ENCODE measurements around the gene TYSND1.
"Not testable (repeated sequence)": the region's sequence is repeated elsewhere in the genome, so short reads cannot be mapped to it uniquely, and the experiment has no call there.

TYSND1 gene

GRCh38 chr10:70126700-70127395 lies 19.7 kb downstream of the TYSND1 start:
- DNase-seq (ENCODE audit: low read depth) = no peak
- H3K4me3 ChIP-seq (ENCODE audit: low read depth, low read length) = no peak overlapping the region
- TF ChIP-seq, protein P1, sequence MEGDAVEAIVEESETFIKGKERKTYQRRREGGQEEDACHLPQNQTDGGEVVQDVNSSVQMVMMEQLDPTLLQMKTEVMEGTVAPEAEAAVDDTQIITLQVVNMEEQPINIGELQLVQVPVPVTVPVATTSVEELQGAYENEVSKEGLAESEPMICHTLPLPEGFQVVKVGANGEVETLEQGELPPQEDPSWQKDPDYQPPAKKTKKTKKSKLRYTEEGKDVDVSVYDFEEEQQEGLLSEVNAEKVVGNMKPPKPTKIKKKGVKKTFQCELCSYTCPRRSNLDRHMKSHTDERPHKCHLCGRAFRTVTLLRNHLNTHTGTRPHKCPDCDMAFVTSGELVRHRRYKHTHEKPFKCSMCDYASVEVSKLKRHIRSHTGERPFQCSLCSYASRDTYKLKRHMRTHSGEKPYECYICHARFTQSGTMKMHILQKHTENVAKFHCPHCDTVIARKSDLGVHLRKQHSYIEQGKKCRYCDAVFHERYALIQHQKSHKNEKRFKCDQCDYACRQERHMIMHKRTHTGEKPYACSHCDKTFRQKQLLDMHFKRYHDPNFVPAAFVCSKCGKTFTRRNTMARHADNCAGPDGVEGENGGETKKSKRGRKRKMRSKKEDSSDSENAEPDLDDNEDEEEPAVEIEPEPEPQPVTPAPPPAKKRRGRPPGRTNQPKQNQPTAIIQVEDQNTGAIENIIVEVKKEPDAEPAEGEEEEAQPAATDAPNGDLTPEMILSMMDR (IDR thresholded peaks at IDR 0.05; ENCODE audit: low read depth, low read length) = no peak
- TF ChIP-seq POLR2A (IDR thresholded peaks at IDR 0.05; ENCODE audit: extremely low read depth, insufficient read length) (no peak), MYC (IDR thresholded peaks at IDR 0.05; ENCODE audit: low read depth, low read length) (no peak)
- TF ChIP-seq, protein P2, sequence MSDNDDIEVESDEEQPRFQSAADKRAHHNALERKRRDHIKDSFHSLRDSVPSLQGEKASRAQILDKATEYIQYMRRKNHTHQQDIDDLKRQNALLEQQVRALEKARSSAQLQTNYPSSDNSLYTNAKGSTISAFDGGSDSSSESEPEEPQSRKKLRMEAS (IDR thresholded peaks at IDR 0.05; ENCODE audit: low read depth, low read length) = no peak

DNA sequence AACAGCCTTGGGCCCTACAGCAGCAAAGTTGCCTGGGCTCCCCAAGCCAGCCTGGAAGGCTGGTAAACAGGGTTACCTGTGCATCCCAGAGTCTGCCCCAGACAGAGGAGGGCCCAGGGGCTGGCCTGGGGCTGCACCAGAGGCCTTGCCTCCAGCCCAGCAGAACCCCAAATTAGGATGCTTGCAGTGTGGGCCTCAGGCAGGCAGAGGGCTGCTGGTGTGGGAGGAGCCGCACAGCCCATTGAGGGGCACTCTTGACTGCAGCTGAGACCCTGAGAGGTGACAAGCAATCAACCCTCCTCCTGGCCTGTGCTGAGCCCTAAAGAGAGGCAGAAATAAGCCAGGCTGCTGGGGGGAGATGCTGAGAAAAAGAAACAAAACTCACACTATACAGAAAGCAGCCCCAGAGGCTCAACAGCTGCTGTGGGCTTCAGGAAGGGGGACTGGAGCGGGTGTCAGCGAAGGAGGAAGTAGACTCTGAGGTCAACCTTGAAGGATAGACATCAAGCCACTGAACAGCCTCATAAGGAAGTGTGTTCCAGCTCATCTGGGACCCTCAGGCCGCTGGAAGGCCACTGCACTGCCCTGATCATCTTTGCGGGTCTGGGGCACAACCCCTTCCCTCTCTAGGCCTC lies 20.5 kb downstream of the TYSND1 start:
- peak; percentile 83 for DNase-seq (ENCODE audit: low read depth)
- TF ChIP-seq, protein P2 (IDR thresholded peaks at IDR 0.05; ENCODE audit: low read depth, low read length) = 0 out of 2 replicates have a peak, but pooled peaks have one; percentile 18
- TF ChIP-seq, protein P1 (IDR thresholded peaks at IDR 0.05; ENCODE audit: low read depth, low read length) = no peak
- TF ChIP-seq POLR2A (IDR thresholded peaks at IDR 0.05; ENCODE audit: extremely low read depth, insufficient read length) = no peak
- TF ChIP-seq MYC (IDR thresholded peaks at IDR 0.05; ENCODE audit: low read depth, low read length) = no peak; the same call in 1 of the 2 replicates
- H3K4me3 ChIP-seq (ENCODE audit: low read depth, low read length) = no peak overlapping the region

- DNase-seq (ENCODE audit: low read depth) = no peak
- no peak overlapping the region for H3K4me3 ChIP-seq (ENCODE audit: low read depth, low read length)
- TF ChIP-seq POLR2A (IDR thresholded peaks at IDR 0.05; ENCODE audit: extremely low read depth, insufficient read length) (no peak), MYC (IDR thresholded peaks at IDR 0.05; ENCODE audit: low read depth, low read length) (no peak)
- TF ChIP-seq, protein P2 (IDR thresholded peaks at IDR 0.05; ENCODE audit: low read depth, low read length) = no peak
- TF ChIP-seq, protein P1 (IDR thresholded peaks at IDR 0.05; ENCODE audit: low read depth, low read length) = no peak
Measured at GRCh38 chr10:70124918-70125317, 21.6 kb downstream of the TYSND1 start.

GRCh38 chr10:70124415-70124814 lies 22.1 kb downstream of the TYSND1 start:
- no peak for TF ChIP-seq POLR2A (IDR thresholded peaks at IDR 0.05; ENCODE audit: extremely low read depth, insufficient read length)
- TF ChIP-seq, protein P2 (IDR thresholded peaks at IDR 0.05; ENCODE audit: low read depth, low read length) = no peak
- no peak for TF ChIP-seq MYC (IDR thresholded peaks at IDR 0.05; ENCODE audit: low read depth, low read length)
- TF ChIP-seq, protein P1 (IDR thresholded peaks at IDR 0.05; ENCODE audit: low read depth, low read length) = no peak
- H3K4me3 ChIP-seq (ENCODE audit: low read depth, low read length) = no peak overlapping the region
- no peak for DNase-seq (ENCODE audit: low read depth)

DNA sequence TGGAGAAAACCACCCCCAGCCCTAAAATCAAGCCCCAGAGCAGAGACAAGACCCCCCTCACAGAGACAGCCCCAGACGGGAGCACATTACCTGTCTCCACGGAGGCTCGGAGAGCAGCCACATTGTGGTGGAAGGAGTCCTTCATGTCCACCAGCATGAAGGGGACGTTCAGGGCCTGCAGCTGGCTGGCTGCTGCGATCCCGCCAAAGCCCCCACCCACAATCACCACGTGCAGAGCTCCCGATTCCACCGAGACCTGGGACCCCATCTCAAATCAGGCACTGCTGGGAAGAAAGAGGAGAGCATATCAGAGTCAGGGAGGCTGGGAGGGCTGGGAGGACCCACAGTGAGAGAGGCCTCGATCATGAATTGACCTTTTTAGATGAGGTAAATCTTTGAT lies 22.7 kb downstream of the TYSND1 start:
- TF ChIP-seq, protein P2 (IDR thresholded peaks at IDR 0.05; ENCODE audit: low read depth, low read length) = no peak
- TF ChIP-seq, protein P1 (IDR thresholded peaks at IDR 0.05; ENCODE audit: low read depth, low read length) = no peak
- TF ChIP-seq MYC (IDR thresholded peaks at IDR 0.05; ENCODE audit: low read depth, low read length) (no peak), POLR2A (IDR thresholded peaks at IDR 0.05; ENCODE audit: extremely low read depth, insufficient read length) (no peak)
- DNase-seq (ENCODE audit: low read depth) = no peak
- no peak overlapping the region for H3K4me3 ChIP-seq (ENCODE audit: low read depth, low read length)

GRCh38 chr10:70123166-70123565 lies 23.3 kb downstream of the TYSND1 start:
- DNase-seq (ENCODE audit: low read depth); H3K4me3 ChIP-seq (ENCODE audit: low read depth, low read length): not testable (repeated sequence)
